ENCODE data around the gene LIMD2.

The LIMD2 gene

GRCh38 chr17:63700528-63701455 lies 867 bp upstream of the LIMD2 start:
- DNase-seq, result peak; percentile 54

DNA sequence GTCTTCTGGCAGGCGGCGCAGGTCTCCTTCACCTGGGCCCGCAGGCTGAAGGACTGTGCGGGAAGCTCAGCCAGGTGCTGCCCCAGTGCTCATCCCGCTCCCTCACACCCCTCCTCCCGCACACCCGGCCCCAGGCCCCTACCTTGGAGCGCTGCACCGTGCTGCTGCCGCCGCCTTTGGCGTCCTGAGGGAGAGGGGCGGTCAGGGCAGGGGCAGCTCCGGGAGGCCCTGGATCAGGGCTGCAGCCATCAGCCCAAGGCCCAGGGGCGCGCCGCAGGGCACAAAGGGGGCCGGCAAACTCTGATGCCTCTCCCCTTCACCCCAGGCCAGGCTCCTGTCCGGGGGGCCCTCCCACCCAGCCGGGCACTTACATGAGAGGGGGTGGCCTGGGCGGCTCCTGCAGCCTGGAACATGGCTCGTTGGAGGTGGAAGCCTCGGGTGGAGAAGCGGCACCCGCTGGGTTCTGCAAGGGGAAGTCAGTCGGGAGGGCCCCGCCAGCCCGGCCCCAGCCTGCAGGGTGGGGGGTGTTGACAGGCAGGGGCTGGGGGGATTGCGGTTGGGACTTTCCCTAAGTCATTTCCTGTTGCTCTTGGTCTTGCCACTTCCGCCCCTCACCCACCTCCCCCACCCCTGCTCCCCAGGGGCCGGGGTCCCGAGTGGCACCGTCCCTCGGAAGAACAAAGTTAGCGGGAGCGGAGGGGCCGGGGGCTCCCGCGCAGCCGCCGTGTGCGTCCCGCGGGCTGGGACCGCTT lies 863 bp downstream of the LIMD2 start:
- DNase-seq, result peak; percentile 74

DNA sequence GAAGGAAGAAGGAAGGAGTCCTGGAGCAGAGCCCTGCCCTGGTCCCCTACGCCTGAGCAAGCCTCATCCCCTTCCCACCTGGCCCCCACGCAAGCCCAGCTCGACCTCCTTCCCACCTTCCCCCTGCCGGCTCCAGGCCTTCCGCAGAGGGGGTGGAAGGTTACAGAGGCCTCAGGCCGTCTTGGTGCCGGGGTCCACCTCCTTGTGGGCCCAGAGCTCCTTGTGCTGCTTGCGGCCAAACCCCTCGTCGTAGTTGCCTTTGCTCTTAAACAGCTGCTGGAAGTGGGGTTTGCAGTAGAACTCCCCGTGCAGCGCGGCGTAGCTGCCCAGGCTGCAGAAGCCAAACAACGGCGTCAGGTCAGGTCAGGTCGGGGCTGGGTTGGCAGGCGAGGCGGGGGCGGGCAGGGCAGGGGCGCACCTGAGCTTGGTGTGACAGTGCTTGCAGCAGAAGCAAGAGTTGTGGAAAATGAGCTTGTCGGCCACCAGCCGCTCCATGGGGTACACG lies 1.5 kb downstream of the LIMD2 start:
- peak; percentile 47 for DNase-seq

- DNase-seq, result peak; percentile 78
Measured at GRCh38 chr17:63697341-63698286, 2.3 kb downstream of the LIMD2 start.

- DNase-seq, result peak; percentile 22
Measured at GRCh38 chr17:63696381-63696961, 3.5 kb downstream of the LIMD2 start.

- DNase-seq, result no peak
Measured at GRCh38 chr17:63695889-63696288, 4.0 kb downstream of the LIMD2 start.

DNA sequence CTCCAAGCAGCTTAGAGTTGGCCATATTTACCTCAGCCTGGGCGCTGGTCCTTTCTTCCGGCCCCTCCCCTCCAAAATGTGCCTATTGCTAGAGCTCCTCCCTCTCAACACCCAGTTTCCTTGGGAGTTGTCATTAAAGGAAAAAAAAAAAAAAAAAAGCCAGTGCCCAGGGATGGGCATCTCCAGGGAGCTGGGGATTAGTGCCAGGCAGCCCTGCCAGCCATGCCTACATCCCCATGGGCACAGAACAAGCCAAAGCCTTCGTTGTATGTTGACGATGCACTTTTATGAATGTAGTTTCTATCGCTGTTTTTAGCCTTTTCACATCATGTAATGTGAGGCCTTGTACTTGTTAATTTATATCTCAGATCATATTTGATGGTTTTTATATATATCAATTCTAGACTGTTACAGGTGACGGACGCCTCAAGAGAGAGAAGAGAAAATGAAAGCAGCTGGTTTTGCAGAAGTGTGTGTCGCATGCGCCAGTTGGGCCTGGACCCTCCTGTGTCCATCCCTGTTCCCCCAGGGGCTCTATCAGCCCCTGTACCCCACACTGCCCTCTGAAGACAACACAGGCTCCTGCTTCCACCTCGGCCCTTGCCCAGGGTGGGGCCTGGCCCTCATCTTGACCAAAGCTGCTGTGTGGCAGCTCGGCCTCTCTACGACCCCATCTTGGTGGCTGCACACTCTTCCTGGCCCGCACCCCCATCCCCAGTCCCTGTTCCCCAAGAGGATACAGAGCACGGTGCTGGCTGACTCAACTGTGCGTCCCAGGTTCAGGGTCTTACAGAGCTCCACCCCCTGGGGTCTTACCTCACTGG lies 4.8 kb downstream of the LIMD2 start:
- DNase-seq, result no peak

GRCh38 chr17:63694229-63694949 lies 5.5 kb downstream of the LIMD2 start:
- DNase-seq, result no peak

DNA sequence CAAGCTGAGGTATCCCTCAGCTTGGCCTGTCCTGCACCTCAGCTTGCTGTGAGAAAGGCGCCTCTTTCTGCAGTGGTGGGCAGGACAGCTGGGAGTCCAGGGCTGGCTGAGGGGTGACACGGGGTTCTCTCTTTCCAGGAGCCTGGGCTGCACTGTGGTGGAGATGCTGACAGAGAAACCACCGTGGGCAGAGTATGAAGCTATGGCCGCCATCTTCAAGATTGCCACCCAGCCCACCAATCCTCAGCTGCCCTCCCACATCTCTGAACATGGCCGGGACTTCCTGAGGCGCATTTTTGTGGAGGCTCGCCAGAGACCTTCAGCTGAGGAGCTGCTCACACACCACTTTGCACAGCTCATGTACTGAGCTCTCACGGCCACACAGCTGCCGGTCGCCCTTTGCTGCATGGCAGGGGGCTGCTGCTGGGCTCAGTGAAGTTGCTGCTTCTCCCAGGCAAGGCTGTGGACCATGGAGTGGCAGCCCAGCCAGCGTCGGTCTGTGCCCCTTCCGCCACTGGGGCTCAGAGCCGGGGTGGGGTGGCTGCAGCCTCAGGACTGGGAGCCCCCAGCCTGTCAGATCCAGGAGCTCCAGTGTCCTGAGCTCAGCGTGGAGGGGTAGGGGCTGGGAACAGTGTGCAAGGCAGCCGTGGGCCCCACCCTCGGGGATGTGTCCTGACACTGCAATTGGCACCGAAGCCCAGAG lies 6.4 kb downstream of the LIMD2 start:
- DNase-seq, result no peak

DNA sequence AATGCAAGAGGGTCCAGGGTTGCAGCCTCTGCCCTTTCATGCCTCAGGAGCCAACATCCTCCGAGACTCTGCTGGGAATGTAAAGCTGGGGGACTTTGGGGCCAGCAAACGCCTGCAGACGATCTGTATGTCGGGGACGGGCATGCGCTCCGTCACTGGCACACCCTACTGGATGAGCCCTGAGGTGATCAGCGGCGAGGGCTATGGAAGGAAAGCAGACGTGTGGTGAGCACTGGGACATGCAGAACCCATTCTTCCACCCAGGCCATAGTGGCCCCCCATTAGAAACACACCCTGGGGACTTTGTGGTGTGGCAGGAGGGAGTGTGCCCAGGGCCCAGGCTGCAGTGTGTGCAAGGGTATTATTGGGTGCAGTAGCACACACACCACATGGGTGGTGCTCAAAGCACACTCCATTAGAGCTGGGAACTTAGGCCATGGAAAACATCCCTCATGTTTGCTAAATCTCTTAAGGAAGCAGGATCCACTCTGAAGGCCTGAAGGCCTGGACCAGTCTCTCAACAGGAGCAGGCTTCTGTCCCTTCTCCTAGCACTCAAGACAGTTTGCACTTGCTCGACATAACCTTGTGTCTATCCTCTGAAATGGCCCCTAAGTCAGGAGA lies 7.6 kb downstream of the LIMD2 start:
- no peak for DNase-seq

- DNase-seq, result no peak
Measured at GRCh38 chr17:63689479-63689878, 10.4 kb downstream of the LIMD2 start.

GRCh38 chr17:63688396-63689020 lies 11.4 kb downstream of the LIMD2 start:
- DNase-seq, result no peak

- no peak for DNase-seq
Measured at GRCh38 chr17:63686138-63686685, 13.7 kb downstream of the LIMD2 start.

DNA sequence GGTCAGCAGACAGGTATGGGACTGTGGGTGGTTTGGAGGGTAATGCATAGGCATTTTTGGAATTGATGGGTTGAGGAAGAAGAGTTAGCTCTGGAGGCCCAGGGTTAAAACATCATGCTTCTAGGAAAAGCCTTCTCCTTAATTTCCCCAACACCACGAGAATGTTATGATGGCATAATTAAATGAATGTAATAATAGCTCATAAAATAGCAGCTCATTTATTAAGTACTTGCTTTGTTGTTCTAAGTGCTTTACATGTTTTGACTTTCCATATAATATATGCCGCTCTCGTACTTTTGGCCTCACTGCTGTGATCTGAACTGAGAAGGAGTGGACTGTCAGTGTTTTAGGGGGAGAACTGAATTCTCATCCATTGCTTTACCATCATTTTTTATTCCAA lies 14.3 kb downstream of the LIMD2 start:
- DNase-seq, result no peak

DNA sequence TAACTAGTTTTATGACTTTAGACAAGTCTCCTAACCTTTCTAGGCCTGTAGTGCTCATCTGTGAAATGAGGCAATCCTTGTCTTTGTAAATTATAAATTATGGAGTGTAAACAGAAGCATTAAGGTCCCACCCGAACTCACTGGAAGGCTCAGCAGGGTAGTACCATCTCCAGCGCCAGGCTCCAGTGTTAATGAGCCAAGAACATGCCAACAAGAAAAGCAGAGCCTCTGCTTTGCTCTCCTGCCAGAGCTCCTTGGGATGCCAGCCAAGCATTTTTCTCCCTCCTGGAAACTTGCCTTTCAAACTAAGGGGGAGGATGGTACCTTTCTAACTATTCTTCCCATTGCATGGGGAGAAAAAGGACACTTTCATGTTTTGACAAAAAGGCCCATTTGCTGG lies 14.9 kb downstream of the LIMD2 start:
- DNase-seq, result no peak

DNA sequence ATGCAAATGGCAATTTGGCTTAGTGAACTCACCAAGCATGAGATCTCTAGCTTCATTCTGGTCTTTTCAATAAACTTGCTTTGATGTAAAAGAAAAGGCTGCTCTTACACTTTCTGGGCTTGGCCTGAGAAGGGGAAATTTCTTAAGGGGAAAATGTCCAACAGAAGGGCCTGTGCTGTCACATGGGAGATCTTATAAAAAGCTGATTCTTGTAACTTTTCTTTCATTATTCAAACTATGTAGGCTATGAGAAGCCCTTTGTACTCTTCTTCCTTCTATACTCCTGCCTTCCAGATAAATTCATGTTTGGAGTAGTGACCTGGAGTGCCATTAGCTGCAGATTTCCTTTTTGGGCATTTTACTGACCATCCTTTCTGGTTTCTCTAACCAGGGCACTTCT lies 16.9 kb downstream of the LIMD2 start:
- DNase-seq, result no peak

- DNase-seq, result no peak
Measured at GRCh38 chr17:63682441-63682840, 17.5 kb downstream of the LIMD2 start.

DNA sequence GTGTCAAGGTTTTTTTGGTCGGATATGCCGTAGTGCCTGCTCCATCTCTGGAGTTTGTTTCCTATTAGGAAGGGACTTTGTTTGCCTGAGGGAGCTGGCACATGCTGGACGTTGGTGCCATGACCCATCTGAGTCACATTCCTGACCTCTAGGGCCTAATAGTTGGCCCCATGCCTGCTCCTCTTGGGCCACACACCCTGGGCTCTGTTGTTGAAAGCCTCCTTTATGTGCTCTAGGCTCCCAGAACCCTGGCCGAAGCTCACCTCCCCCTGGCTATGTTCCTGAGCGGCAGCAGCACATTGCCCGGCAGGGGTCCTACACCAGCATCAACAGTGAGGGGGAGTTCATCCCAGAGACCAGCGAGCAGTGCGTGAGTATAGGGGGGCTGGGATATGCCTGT lies 18.4 kb downstream of the LIMD2 start:
- DNase-seq, result no peak

DNA sequence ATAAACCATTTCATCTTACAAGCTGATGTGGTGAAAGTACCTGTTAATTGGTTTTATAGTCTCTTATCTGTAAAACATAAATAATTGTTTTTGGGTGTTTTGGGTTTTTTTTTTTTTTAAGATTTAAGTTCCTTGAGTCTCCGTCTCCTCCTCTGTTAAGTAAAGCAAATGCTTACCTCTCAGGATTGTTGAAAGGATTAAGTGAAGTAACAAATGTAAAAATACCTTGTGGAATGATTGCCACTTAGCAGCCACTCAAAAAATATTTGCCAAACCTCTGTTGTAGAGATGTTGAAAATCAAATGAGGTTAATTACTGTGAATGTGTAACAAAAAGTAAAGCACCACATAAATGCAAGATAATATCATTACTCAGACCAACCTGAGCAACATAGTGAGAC lies 19.2 kb downstream of the LIMD2 start:
- no peak for DNase-seq
